ENCODE results near the gene KRTAP2-1. TPM values are rescaled to one million over a fixed set of nuclear protein-coding genes. Genes with fewer than 3 reads are reported as not detected.
"Not testable (repeated sequence)": the region's sequence is repeated elsewhere in the genome, so short reads cannot be mapped to it uniquely, and the experiment has no call there.

The KRTAP2-1 gene
- total RNA-seq, 4 donors from 2014 or later = not detected

- no peak for ATAC-seq
- Histone ChIP-seq H3K36me3 (no peaks in the 10 kb centered on the region), H3K27ac (no peak overlapping the region), H3K4me3 (no peak overlapping the region), H3K4me1 (no peaks in the 10 kb centered on the region), H3K9me3 (no peaks in the 10 kb centered on the region), H3K27me3 (no peaks in the 10 kb centered on the region)
- TF ChIP-seq EP300 (IDR thresholded peaks at IDR 0.05) (no peak), POLR2AphosphoS5 (IDR thresholded peaks at IDR 0.05) (no peak), CTCF (IDR thresholded peaks at IDR 0.05) (no peak), POLR2A (IDR thresholded peaks at IDR 0.05) (no peak)
- 84 to 86% methylated on average over 2 of the region's 2 CpGs for WGBS, 2 donors (ENCODE audit: low coverage in 1 of 2)
These were observed 26.6 kb upstream of the KRTAP2-1 start for GRCh38 chr17:41073676-41074075.

- H3K4me1 ChIP-seq = no peaks in the 10 kb centered on the region
- H3K27me3 ChIP-seq = no peaks in the 10 kb centered on the region
- TF ChIP-seq CTCF (IDR thresholded peaks at IDR 0.05) = no peak
- no peak for TF ChIP-seq POLR2AphosphoS5 (IDR thresholded peaks at IDR 0.05)
- TF ChIP-seq POLR2A (IDR thresholded peaks at IDR 0.05) = no peak
- TF ChIP-seq EP300 (IDR thresholded peaks at IDR 0.05) = no peak
- WGBS, 2 donors (ENCODE audit: low coverage in 1 of 2) = 69 to 94% methylated on average over 3 to 5 of the region's 5 CpGs
- no peak for ATAC-seq
- no peak overlapping the region for H3K27ac ChIP-seq
- H3K36me3 ChIP-seq = no peaks in the 10 kb centered on the region
- no peak overlapping the region for H3K4me3 ChIP-seq
- no peaks in the 10 kb centered on the region for H3K9me3 ChIP-seq
These were observed 24.7 kb upstream of the KRTAP2-1 start for GRCh38 chr17:41071606-41072360.

- Histone ChIP-seq H3K4me3 (no peak overlapping the region), H3K27ac (no peak overlapping the region), H3K9me3 (no peaks in the 10 kb centered on the region), H3K36me3 (no peaks in the 10 kb centered on the region), H3K27me3 (peaks cover 3% of the 10 kb centered on the region), H3K4me1 (no peaks in the 10 kb centered on the region)
- WGBS, 2 donors (ENCODE audit: low coverage in 1 of 2) = 83 to 87% methylated on average over 3 of the region's 3 CpGs
- no peak for ATAC-seq
- no peak for TF ChIP-seq POLR2AphosphoS5 (IDR thresholded peaks at IDR 0.05)
These were observed 21.9 kb upstream of the KRTAP2-1 start for GRCh38 chr17:41069031-41069430.

GRCh38 chr17:41067281-41067680 lies 20.2 kb upstream of the KRTAP2-1 start:
- Histone ChIP-seq H3K4me3 (no peak overlapping the region), H3K9me3 (no peaks in the 10 kb centered on the region), H3K27me3 (peaks cover 4% of the 10 kb centered on the region), H3K36me3 (no peaks in the 10 kb centered on the region), H3K27ac (no peak overlapping the region), H3K4me1 (no peaks in the 10 kb centered on the region)
- ATAC-seq = no peak
- no peak for TF ChIP-seq POLR2AphosphoS5 (IDR thresholded peaks at IDR 0.05)
- TF ChIP-seq EP300 (IDR thresholded peaks at IDR 0.05) = no peak
- no peak for TF ChIP-seq POLR2A (IDR thresholded peaks at IDR 0.05)
- TF ChIP-seq CTCF (IDR thresholded peaks at IDR 0.05) = no peak

GRCh38 chr17:41065829-41066624 lies 18.9 kb upstream of the KRTAP2-1 start, which contains the start of gene KRTAP2-4:
TSS of gene KRTAP2-4 (minus strand) at chr17:41065879. CDS start at chr17:41065845, 34 bp downstream.
- no peaks in the 10 kb centered on the region for H3K4me1 ChIP-seq
- ATAC-seq = no peak
- 86% methylated on average over 4 to 5 of the region's 6 CpGs for WGBS, 2 donors (ENCODE audit: low coverage in 1 of 2)
- H3K4me3 ChIP-seq = no peak within 1 kb of the TSS
- no peaks in the 10 kb centered on the region for H3K36me3 ChIP-seq
- H3K27ac ChIP-seq = no peak within 1 kb of the TSS
- no peak for TF ChIP-seq POLR2A (IDR thresholded peaks at IDR 0.05)
- no peak for TF ChIP-seq CTCF (IDR thresholded peaks at IDR 0.05)
- peaks cover 4% of the 10 kb centered on the region for H3K27me3 ChIP-seq
- H3K9me3 ChIP-seq = no peaks in the 10 kb centered on the region

GRCh38 chr17:41065016-41065689 lies 18.0 kb upstream of the KRTAP2-1 start:
- H3K9me3 ChIP-seq, ATAC-seq, H3K27ac ChIP-seq, H3K36me3 ChIP-seq, H3K4me1 ChIP-seq, H3K4me3 ChIP-seq, H3K27me3 ChIP-seq: not testable (repeated sequence)
- 61 to 78% methylated on average over 4 of the region's 16 CpGs for WGBS, 2 donors (ENCODE audit: low coverage in 1 of 2)

Data from gastroesophageal sphincter (tissue), 4 donors.